Astrocyte (in vitro differentiated cells and primary cell): ENCODE results near the gene TANGO2. TPM values are rescaled to one million over a fixed set of nuclear protein-coding genes. Genes with fewer than 3 reads are reported as not detected.

Experiments used
- DNase-seq: peaks from one replicate; pipeline ENCODE4 v3.0.0-alpha.2; 2010; ENCODE audit warnings: low read depth
- FAIRE-seq: peaks from 2 replicates; lab custom pipeline; 2011; peaks lifted over from hg19 to GRCh38; lab: Jason Lieb, UNC
- H2AFZ ChIP-seq: 2 replicates; pipeline ENCODE4 v1.6.0; 2012; ENCODE audit warnings: low read depth, low read length, inconsistent platforms
- H3K27ac ChIP-seq: 2 replicates; pipeline ENCODE4 v1.5.1; 2011; ENCODE audit warnings: low read depth, low read length, inconsistent platforms
- H3K27me3 ChIP-seq: 2 replicates; pipeline ENCODE4 v1.6.0; 2011; ENCODE audit warnings: low read length, inconsistent platforms; ENCODE audit not compliant: insufficient read depth
- H3K36me3 ChIP-seq: 2 replicates; pipeline ENCODE4 v1.5.1; 2011; ENCODE audit warnings: low read length, inconsistent platforms; ENCODE audit not compliant: insufficient read depth
- H3K4me1 ChIP-seq: 2 replicates; pipeline ENCODE4 v1.5.1; 2011; ENCODE audit warnings: low read length, inconsistent platforms; ENCODE audit not compliant: insufficient read depth
- H3K4me2 ChIP-seq: 2 replicates; pipeline ENCODE4 v1.6.0; 2012; ENCODE audit warnings: low read length, inconsistent platforms
- H3K4me3 ChIP-seq: 2 replicates; pipeline ENCODE4 v1.5.1; 2011; ENCODE audit warnings: low read depth, mild to moderate bottlenecking, low read length, inconsistent platforms; ENCODE audit not compliant: insufficient read depth
- H3K79me2 ChIP-seq: 2 replicates; pipeline ENCODE4 v1.6.0; 2012; ENCODE audit warnings: mild to moderate bottlenecking, low read length, inconsistent platforms; ENCODE audit not compliant: insufficient read depth
- H3K9ac ChIP-seq: 2 replicates; pipeline ENCODE4 v1.6.0; 2012; ENCODE audit warnings: mild to moderate bottlenecking, low read length, inconsistent platforms
- H3K9me3 ChIP-seq: 2 replicates; pipeline ENCODE4 v1.5.1; 2012; ENCODE audit warnings: low read depth, mild to moderate bottlenecking, low read length, inconsistent platforms; ENCODE audit not compliant: insufficient read depth
- H4K20me1 ChIP-seq: 2 replicates; pipeline ENCODE4 v1.6.0; 2012; ENCODE audit warnings: low read length, inconsistent platforms; ENCODE audit not compliant: insufficient read depth
- H3K27ac Mint-ChIP-seq: one replicate; pipeline ENCODE4 v1.8.0; 2021; ENCODE audit warnings: mild to moderate bottlenecking, mixed read lengths; ENCODE audit not compliant: unreplicated experiment
- H3K27me3 Mint-ChIP-seq: one replicate; pipeline ENCODE4 v1.8.0; 2021; ENCODE audit warnings: low read depth, mixed read lengths; ENCODE audit not compliant: unreplicated experiment
- H3K36me3 Mint-ChIP-seq: one replicate; pipeline ENCODE4 v1.8.0; 2021; ENCODE audit warnings: low read depth, mixed read lengths; ENCODE audit not compliant: unreplicated experiment
- H3K4me1 Mint-ChIP-seq: one replicate; pipeline ENCODE4 v1.8.0; 2021; ENCODE audit warnings: low read depth, mixed read lengths; ENCODE audit not compliant: unreplicated experiment
- H3K4me3 Mint-ChIP-seq: one replicate; pipeline ENCODE4 v1.8.0; 2021; ENCODE audit warnings: mild to moderate bottlenecking, moderate library complexity, mixed read lengths; ENCODE audit not compliant: unreplicated experiment
- H3K9me3 Mint-ChIP-seq: one replicate; pipeline ENCODE4 v1.8.0; 2021; ENCODE audit warnings: mild to moderate bottlenecking, mixed read lengths; ENCODE audit not compliant: unreplicated experiment
- EZH2 ChIP-seq: IDR thresholded peaks from 2 replicates; pipeline ENCODE4 v1.6.1; 2012; ENCODE audit warnings: mild to moderate bottlenecking, low read length, inconsistent platforms; ENCODE audit not compliant: insufficient read depth
- microRNA-seq: library from miRNA; unstranded; fragments of <30 nt; microRNA quantifications from one replicate; pipeline ENCODE4 v1.2.0, GENCODE V29; 2020
- total RNA-seq: library from RNA; stranded (reverse); gene quantifications from 2 replicates; pipeline ENCODE4 v1.2.1, GENCODE V29; 2021
- TF ChIP-seq, protein P1 (sequence below): IDR thresholded peaks from 2 replicates; pipeline ENCODE4 v1.5.1; 2011; ENCODE audit warnings: low read depth, mild to moderate bottlenecking, inconsistent platforms, low read length, moderate library complexity; ENCODE audit not compliant: insufficient read depth

Gene TANGO2
- total RNA-seq, 1 donor from 2014 or later = 28.0 TPM

GRCh38 chr22:20116376-20116950 lies 95.6 kb downstream of the TANGO2 start:
- Histone ChIP-seq H2AFZ (peak overlapping the region; percentile 77), H3K4me3 (peak overlapping the region; percentile 73), H3K79me2 (peaks cover 73% of the 10 kb centered on the region), H3K27ac (peak overlapping the region; percentile 82), H3K4me2 (peak overlapping the region; percentile 85), H3K36me3 (peaks cover 13% of the 10 kb centered on the region), H3K27me3 (no peaks in the 10 kb centered on the region), H4K20me1 (peaks cover 39% of the 10 kb centered on the region), H3K9me3 (no peaks in the 10 kb centered on the region), H3K9ac (peak overlapping the region; percentile 96), H3K4me1 (peaks cover 17% of the 10 kb centered on the region)
- TF ChIP-seq, protein P1, sequence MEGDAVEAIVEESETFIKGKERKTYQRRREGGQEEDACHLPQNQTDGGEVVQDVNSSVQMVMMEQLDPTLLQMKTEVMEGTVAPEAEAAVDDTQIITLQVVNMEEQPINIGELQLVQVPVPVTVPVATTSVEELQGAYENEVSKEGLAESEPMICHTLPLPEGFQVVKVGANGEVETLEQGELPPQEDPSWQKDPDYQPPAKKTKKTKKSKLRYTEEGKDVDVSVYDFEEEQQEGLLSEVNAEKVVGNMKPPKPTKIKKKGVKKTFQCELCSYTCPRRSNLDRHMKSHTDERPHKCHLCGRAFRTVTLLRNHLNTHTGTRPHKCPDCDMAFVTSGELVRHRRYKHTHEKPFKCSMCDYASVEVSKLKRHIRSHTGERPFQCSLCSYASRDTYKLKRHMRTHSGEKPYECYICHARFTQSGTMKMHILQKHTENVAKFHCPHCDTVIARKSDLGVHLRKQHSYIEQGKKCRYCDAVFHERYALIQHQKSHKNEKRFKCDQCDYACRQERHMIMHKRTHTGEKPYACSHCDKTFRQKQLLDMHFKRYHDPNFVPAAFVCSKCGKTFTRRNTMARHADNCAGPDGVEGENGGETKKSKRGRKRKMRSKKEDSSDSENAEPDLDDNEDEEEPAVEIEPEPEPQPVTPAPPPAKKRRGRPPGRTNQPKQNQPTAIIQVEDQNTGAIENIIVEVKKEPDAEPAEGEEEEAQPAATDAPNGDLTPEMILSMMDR = no peak
- no peak for TF ChIP-seq EZH2
- Mint-ChIP-seq H3K4me1 (peaks cover 3% of the 10 kb centered on the region), H3K4me3 (peak overlapping the region; percentile 86), H3K9me3 (no peaks in the 10 kb centered on the region), H3K27me3 (no peaks in the 10 kb centered on the region), H3K27ac (peak overlapping the region; percentile 78), H3K36me3 (peaks cover 12% of the 10 kb centered on the region)
- DNase-seq (no peak), FAIRE-seq (no peak)

Small RNA genes within 50 kb of the gene (microRNA-seq; reads per million reads assigned to microRNA genes)
- gene MIR185 (1,009 reads per million, percentile 82 among the genes with 10 or more reads in this experiment), gene MIR6816 (not detected)

Other genes with a start within 250 kb of the TANGO2 start
- 10.4 and 14.3 TPM in 2 replicates for gene GNB1L, start 166.2 kb upstream of the TANGO2 start, total RNA-seq
- 33.6 and 43.0 TPM in 2 replicates for gene RTL10, start 166.2 kb upstream of the TANGO2 start, total RNA-seq
- 116 and 120 TPM in 2 replicates for gene COMT, start 79.3 kb upstream of the TANGO2 start, total RNA-seq
- 19.8 and 25.7 TPM in 2 replicates for gene TXNRD2, start 79.3 kb upstream of the TANGO2 start, total RNA-seq
- 11.0 and 17.9 TPM in 2 replicates for gene ARVCF, start 4.3 kb upstream of the TANGO2 start, total RNA-seq
- 28.1 and 29.0 TPM in 2 replicates for gene DGCR8, start 59.1 kb downstream of the TANGO2 start, total RNA-seq
- 149 and 164 TPM in 2 replicates for gene RANBP1, start 95.0 kb downstream of the TANGO2 start, total RNA-seq
- gene TRMT2A, start 96.1 kb downstream of the TANGO2 start, total RNA-seq = 32.9 and 35.1 TPM in 2 replicates
- 88.3 and 93.7 TPM in 2 replicates for gene ZDHHC8, start 110.7 kb downstream of the TANGO2 start, total RNA-seq
- not detected in 2 replicates for gene CCDC188, start 129.9 kb downstream of the TANGO2 start, total RNA-seq
- 1.9 and 2.9 TPM in 2 replicates for gene RTN4R, start 247.2 kb downstream of the TANGO2 start, total RNA-seq